ENCODE data around the gene TOMM22. TPM values are rescaled to one million over a fixed set of nuclear protein-coding genes. Genes with fewer than 3 reads are reported as not detected.

TOMM22 gene
- total and polyA plus RNA-seq, 8 donors, result 11.6 to 35.8 (median 27.4) TPM

DNA sequence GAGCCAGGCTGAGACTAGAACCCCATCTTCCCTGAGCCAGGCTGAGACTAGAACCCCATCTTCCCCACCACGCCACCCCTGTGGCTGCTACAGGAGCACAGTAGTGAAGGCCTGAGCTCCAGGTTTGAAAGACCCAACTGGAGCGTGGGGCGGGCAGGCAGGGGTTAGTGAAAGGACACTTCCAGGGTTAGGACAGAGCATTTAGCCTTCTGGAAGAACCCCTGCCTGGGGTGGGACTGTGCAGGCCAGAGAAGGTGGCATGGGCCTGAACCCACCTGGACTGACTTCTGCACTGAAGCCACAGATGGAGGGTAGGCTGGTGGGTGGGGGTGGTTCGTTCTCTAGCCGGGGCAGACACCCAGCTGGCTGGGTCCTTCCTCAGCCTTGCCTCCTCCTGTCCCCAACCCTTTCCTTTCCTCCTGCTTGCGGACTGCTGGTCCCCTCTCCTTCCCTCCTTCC lies 50.0 kb downstream of the TOMM22 start:
- no peaks in the 10 kb centered on the region for H3K9me3 ChIP-seq
- no peak overlapping the region for H3K4me3 ChIP-seq
- peaks cover 31 to 40% (median 37%) of the 10 kb centered on the region in 3 donors for H3K4me1 ChIP-seq
- H3K36me3 ChIP-seq, result peaks cover 4 to 57% (median 33%) of the 10 kb centered on the region in 3 donors
- peak in 1 of 6 donors; percentile 59 for DNase-seq
- TF ChIP-seq, protein P1, sequence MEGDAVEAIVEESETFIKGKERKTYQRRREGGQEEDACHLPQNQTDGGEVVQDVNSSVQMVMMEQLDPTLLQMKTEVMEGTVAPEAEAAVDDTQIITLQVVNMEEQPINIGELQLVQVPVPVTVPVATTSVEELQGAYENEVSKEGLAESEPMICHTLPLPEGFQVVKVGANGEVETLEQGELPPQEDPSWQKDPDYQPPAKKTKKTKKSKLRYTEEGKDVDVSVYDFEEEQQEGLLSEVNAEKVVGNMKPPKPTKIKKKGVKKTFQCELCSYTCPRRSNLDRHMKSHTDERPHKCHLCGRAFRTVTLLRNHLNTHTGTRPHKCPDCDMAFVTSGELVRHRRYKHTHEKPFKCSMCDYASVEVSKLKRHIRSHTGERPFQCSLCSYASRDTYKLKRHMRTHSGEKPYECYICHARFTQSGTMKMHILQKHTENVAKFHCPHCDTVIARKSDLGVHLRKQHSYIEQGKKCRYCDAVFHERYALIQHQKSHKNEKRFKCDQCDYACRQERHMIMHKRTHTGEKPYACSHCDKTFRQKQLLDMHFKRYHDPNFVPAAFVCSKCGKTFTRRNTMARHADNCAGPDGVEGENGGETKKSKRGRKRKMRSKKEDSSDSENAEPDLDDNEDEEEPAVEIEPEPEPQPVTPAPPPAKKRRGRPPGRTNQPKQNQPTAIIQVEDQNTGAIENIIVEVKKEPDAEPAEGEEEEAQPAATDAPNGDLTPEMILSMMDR (IDR thresholded peaks at IDR 0.05), result no peak
- H3K27ac ChIP-seq, result peak overlapping the region; percentile 79 to 89 (median 86)
- FAIRE-seq, result no peak
- ATAC-seq, result no peak
- WGBS, 2 donors, result 75% methylated on average over 5 to 6 of the region's 6 CpGs
- intact Hi-C loops (cut with DNase I), result no loop called here
- no peaks in the 10 kb centered on the region for H3K27me3 ChIP-seq

DNA sequence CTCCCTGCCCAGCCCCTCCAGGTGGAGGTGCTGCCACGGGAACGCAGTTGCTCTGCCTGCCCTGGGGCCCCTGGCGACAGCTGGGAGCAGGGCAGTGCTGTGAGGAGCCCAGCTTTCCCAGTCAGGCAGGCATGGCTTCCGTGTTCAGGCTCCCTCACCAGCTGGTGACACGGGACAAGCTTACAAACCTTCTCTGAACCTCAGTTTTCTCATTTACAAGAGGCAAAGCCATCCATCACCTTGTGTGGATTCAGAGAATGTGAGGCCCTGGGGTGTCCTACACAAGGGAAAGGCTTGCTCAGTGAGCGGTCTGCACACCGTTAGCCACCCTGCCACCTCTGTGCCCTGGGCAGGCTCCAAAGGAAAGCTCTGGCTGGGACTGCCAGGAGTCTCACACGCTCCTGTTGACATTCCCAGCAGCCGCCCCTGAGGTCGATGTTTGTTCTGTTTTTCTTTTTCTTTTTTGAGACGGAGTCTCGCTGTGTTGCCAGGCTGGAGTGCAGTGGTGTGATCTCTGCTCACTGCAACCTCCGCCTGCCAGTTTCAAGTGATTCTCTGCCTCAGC lies 50.6 kb downstream of the TOMM22 start:
- FAIRE-seq (no peak), ATAC-seq (peak; percentile 57 to 70 (median 66)), DNase-seq (peak in 4 of 6 donors; percentile 69 to 85 (median 73))
- H3K4me3 ChIP-seq, result peak overlapping the region in 1 of 4 donors; percentile 4
- H3K9me3 ChIP-seq, result no peaks in the 10 kb centered on the region
- TF ChIP-seq, protein P1 (IDR thresholded peaks at IDR 0.05), result no peak
- peaks cover 31 to 40% (median 37%) of the 10 kb centered on the region in 3 donors for H3K4me1 ChIP-seq
- intact Hi-C loops (cut with DNase I), result no loop called here
- peak overlapping the region; percentile 79 to 89 (median 86) for H3K27ac ChIP-seq
- no peaks in the 10 kb centered on the region for H3K27me3 ChIP-seq
- H3K36me3 ChIP-seq, result peaks cover 4 to 57% (median 32%) of the 10 kb centered on the region in 3 donors
- 29 to 34% methylated on average over 13 of the region's 13 CpGs for whole genome bisulfite sequencing, 2 donors

DNA sequence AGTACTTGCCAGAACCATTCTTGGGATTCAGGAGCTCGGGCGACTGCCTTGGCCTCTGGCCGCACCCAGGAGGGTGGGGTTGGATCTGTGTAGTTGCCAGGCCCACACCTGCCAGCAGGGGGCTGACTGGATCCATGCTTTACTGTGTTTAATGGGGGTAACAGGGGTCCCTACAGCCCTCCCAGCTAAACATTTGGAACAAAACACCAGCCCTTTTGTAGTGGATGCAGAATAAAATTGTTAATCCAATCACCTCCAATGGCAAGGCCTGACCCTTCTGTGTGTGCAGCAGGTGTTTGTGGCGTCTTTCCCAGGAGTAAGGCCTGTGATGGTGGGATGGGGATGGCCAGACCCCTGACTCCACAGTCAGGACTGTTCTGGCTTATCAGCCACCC lies 51.6 kb downstream of the TOMM22 start:
- TF ChIP-seq, protein P1 (IDR thresholded peaks at IDR 0.05), result peak; percentile 39 to 63 (median 52)
- peak overlapping the region; percentile 79 to 89 (median 86) for H3K27ac ChIP-seq
- H3K4me1 ChIP-seq, result peaks cover 31 to 40% (median 37%) of the 10 kb centered on the region in 3 donors
- peaks cover 9 to 57% (median 32%) of the 10 kb centered on the region in 3 donors for H3K36me3 ChIP-seq
- no peaks in the 10 kb centered on the region for H3K9me3 ChIP-seq
- intact Hi-C loops (cut with DNase I), result no loop called here
- WGBS, 2 donors, result 19 to 21% methylated on average over 4 of the region's 4 CpGs
- DNase-seq, result peak in 5 of 6 donors; percentile 61 to 80 (median 69)
- ATAC-seq, result peak; percentile 47 to 68 (median 58)
- H3K4me3 ChIP-seq, result no peak overlapping the region
- no peak for FAIRE-seq
- no peaks in the 10 kb centered on the region for H3K27me3 ChIP-seq

DNA sequence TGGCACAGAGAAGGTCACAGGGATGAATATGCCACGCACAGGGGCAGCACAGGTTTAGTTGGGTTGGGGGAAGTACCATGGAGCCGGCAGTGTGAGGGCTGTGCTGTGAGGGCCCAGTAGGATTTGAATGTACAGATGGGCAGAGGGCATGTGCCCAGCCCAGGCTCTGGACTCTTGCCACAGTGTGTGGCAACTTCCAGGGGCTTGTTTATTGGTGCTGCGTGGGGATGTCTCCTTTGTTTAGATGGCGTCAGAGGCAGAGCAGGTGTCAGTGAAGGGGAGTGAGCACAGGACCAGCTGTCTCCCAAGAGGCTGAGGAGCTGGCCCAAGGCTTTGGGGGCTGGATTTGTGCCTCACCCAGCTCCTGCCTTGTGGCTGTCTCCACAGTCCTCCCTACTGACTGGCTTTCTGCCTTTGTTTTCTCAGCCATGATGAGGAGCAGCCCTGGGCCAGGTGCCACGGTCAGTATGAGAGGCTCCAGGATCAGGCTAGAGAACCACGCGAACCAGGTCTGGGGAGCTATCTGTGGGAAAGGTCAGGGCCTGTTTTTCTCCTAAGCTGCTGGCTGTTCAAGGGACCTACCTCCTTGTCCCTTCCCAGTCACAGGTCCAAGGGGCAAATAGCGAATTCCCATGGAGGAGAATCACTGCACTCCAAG lies 52.1 kb downstream of the TOMM22 start:
- H3K4me3 ChIP-seq, result no peak overlapping the region
- FAIRE-seq (no peak), ATAC-seq (peak; percentile 38 to 57 (median 52)), DNase-seq (peak; percentile 67 to 85 (median 77))
- 20 to 21% methylated on average over 8 of the region's 8 CpGs for WGBS, 2 donors
- TF ChIP-seq, protein P1 (IDR thresholded peaks at IDR 0.05), result no peak
- peaks cover 9 to 57% (median 35%) of the 10 kb centered on the region in 3 donors for H3K36me3 ChIP-seq
- intact Hi-C loops (cut with DNase I), result no loop called here
- H3K9me3 ChIP-seq, result no peaks in the 10 kb centered on the region
- H3K27me3 ChIP-seq, result no peaks in the 10 kb centered on the region
- H3K27ac ChIP-seq, result peak overlapping the region; percentile 79 to 89 (median 86)
- H3K4me1 ChIP-seq, result peaks cover 31 to 40% (median 37%) of the 10 kb centered on the region in 3 donors

Measured in pancreas (tissue), 10 donors.